Panc1 (cell line): Measurements from ENCODE around the gene FOXG1. TPM values are rescaled to one million over a fixed set of nuclear protein-coding genes. Genes with fewer than 3 reads are reported as not detected.

ENCODE experiments used
- ATAC-seq: fragments of 200-7000 bp; cut with Tn5 transposase; 2 replicates; pipeline ENCODE4 v1.9.1; 2020; ENCODE audit warnings: mild to moderate bottlenecking, moderate library complexity
- BruUV-seq: library from RNA; stranded (reverse); fragments of 400-500 nt; replicated peaks from 2 replicates; lab custom pipeline; 2021; lab: Mats Ljungman, UMichigan
- CTCF ChIA-PET: fragments of 300-600 bp; sonication (Branson Sonifier 250); formaldehyde crosslinking; loops from one replicate; lab custom pipeline; 2022; ENCODE audit warnings: antibody characterized with exemption; lab: Charles Lee
- POLR2A ChIA-PET: fragments of 300-600 bp; sonication (Branson Sonifier 250); formaldehyde crosslinking; loops from one replicate; lab custom pipeline; 2022; ENCODE audit warnings: antibody characterized with exemption; lab: Charles Lee
- DNase-seq: peaks from one replicate; pipeline ENCODE4 v3.0.0-alpha.2; 2010; ENCODE audit warnings: low read depth, low spot score
- H3K27ac ChIP-seq: 2 replicates; pipeline ENCODE4 v1.5.1; 2011; ENCODE audit warnings: mild to moderate bottlenecking, low read length, inconsistent platforms
- H3K27me3 ChIP-seq: fragments of 200-500 bp; sonication (Bioruptor generic); 2 replicates; pipeline ENCODE4 v1.6.0; 2014; ENCODE audit warnings: low read length, inconsistent platforms; ENCODE audit not compliant: control insufficient read depth, insufficient read depth
- H3K36me3 ChIP-seq: fragments of 200-500 bp; sonication (Bioruptor generic); 2 replicates; pipeline ENCODE4 v1.5.1; 2014; ENCODE audit warnings: inconsistent platforms, mild to moderate bottlenecking, low read length, moderate library complexity; ENCODE audit not compliant: control insufficient read depth, insufficient read depth
- H3K4me1 ChIP-seq: 2 replicates; pipeline ENCODE4 v1.5.1; 2011; ENCODE audit warnings: inconsistent platforms, mild to moderate bottlenecking, low read length, moderate library complexity; ENCODE audit not compliant: control insufficient read depth, insufficient read depth
- H3K4me3 ChIP-seq, 2 experiments: 2 replicates each; pipeline ENCODE4 v1.5.1; 2011 to 2012; ENCODE audit warnings: low read depth in 2 of 2, low read length in 2 of 2, mild to moderate bottlenecking in 2 of 2, inconsistent platforms in 1 of 2, moderate library complexity in 1 of 2
- H3K9me3 ChIP-seq: fragments of 200-500 bp; sonication (Bioruptor generic); 2 replicates; pipeline ENCODE4 v1.5.1; 2014; ENCODE audit warnings: low read depth, mild to moderate bottlenecking, inconsistent platforms, low read length, moderate library complexity; ENCODE audit not compliant: control insufficient read depth, insufficient read depth
- CTCF ChIP-seq: fragments of 450-650 bp; IDR thresholded peaks from 2 replicates; pipeline ENCODE4 v1.5.1; 2017; ENCODE audit warnings: mild to moderate bottlenecking
- POLR2AphosphoS5 ChIP-seq: IDR thresholded peaks from 2 replicates; pipeline ENCODE4 v1.6.1; 2012; ENCODE audit warnings: mild to moderate bottlenecking, low read depth, low read length, moderate library complexity
- SIN3A ChIP-seq: IDR thresholded peaks from 2 replicates; pipeline ENCODE4 v1.6.1; 2012; ENCODE audit warnings: low read depth, mild to moderate bottlenecking, low read length, moderate library complexity, borderline replicate concordance; ENCODE audit not compliant: insufficient read depth
- TCF7L2 ChIP-seq: IDR thresholded peaks from 2 replicates; pipeline ENCODE4 v1.6.1; 2011; ENCODE audit warnings: mild to moderate bottlenecking, low read depth, low read length, inconsistent platforms
- in situ Hi-C: cut with HindIII; loops from 2 replicates; pipeline ENCODE4 v1.10.0; 2016; ENCODE audit warnings: low sequenced_read_pairs, low pct_unique_long_range_greater_than_20kb
- intact Hi-C: fragments of 100-400 bp; cut with micrococcal nuclease; formaldehyde crosslinking; loops from one replicate; pipeline ENCODE4 v1.10.0; 2022; ENCODE audit not compliant: unreplicated experiment
- total RNA-seq: library from RNA; stranded (reverse); gene quantifications from one replicate; pipeline ENCODE4 v1.2.1, GENCODE V29; 2021; ENCODE audit not compliant: unreplicated experiment
- TF ChIP-seq, protein P1 (sequence below), 2 experiments: IDR thresholded peaks; 2 replicates each; pipeline ENCODE4 v1.6.1; 2011 to 2012; ENCODE audit warnings: low read depth in 2 of 2, control low read depth in 1 of 2, low read length in 1 of 2, mild to moderate bottlenecking in 1 of 2, moderate library complexity in 1 of 2; ENCODE audit not compliant: insufficient read depth in 1 of 2

Gene FOXG1
- total RNA-seq, 1 experiment from 2014 or later, result not detected

GRCh38 chr14:28778138-28779117 is 11.8 kb downstream of the FOXG1 start:
- in situ Hi-C loops, result no loop called here
- DNase-seq, result no peak
- Histone ChIP-seq H3K27ac (no peak overlapping the region), H3K4me3 (no peak overlapping the region), H3K27me3 (peaks cover 2% of the 10 kb centered on the region; the same call in 1 of the 2 replicates), H3K9me3 (no peaks in the 10 kb centered on the region), H3K36me3 (no peaks in the 10 kb centered on the region), H3K4me1 (no peaks in the 10 kb centered on the region)
- POLR2A ChIA-PET, result no interaction called here
- TF ChIP-seq POLR2AphosphoS5, result no peak
- no peak for TF ChIP-seq SIN3A
- no peak for TF ChIP-seq TCF7L2
- no peak for TF ChIP-seq CTCF
- TF ChIP-seq, protein P1, sequence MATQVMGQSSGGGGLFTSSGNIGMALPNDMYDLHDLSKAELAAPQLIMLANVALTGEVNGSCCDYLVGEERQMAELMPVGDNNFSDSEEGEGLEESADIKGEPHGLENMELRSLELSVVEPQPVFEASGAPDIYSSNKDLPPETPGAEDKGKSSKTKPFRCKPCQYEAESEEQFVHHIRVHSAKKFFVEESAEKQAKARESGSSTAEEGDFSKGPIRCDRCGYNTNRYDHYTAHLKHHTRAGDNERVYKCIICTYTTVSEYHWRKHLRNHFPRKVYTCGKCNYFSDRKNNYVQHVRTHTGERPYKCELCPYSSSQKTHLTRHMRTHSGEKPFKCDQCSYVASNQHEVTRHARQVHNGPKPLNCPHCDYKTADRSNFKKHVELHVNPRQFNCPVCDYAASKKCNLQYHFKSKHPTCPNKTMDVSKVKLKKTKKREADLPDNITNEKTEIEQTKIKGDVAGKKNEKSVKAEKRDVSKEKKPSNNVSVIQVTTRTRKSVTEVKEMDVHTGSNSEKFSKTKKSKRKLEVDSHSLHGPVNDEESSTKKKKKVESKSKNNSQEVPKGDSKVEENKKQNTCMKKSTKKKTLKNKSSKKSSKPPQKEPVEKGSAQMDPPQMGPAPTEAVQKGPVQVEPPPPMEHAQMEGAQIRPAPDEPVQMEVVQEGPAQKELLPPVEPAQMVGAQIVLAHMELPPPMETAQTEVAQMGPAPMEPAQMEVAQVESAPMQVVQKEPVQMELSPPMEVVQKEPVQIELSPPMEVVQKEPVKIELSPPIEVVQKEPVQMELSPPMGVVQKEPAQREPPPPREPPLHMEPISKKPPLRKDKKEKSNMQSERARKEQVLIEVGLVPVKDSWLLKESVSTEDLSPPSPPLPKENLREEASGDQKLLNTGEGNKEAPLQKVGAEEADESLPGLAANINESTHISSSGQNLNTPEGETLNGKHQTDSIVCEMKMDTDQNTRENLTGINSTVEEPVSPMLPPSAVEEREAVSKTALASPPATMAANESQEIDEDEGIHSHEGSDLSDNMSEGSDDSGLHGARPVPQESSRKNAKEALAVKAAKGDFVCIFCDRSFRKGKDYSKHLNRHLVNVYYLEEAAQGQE (IDR thresholded peaks at IDR 0.05; ENCODE audit: insufficient read depth in 1 of 2, low read depth in 2 of 2, low read length in 1 of 2), result no peak
- no peak for ATAC-seq
- CTCF ChIA-PET, result interaction anchor here (0.7 kb wide), 1 partner anchor 1021 kb away, joined by 3 read pairs; no protein-coding TSS in a partner anchor
- no TSS peak for BruUV-seq
- intact Hi-C loops, result no loop called here

- no peak overlapping the region for H3K4me3 ChIP-seq
- DNase-seq (no peak), ATAC-seq (no peak)
- intact Hi-C loops (no loop called here), in situ Hi-C loops (no loop called here)
- no TSS peak for BruUV-seq
- TF ChIP-seq POLR2AphosphoS5, result no peak
- TF ChIP-seq, protein P1 (IDR thresholded peaks at IDR 0.05; ENCODE audit: insufficient read depth in 1 of 2, low read depth in 2 of 2, low read length in 1 of 2), result no peak
- no peak for TF ChIP-seq TCF7L2
- TF ChIP-seq CTCF, result no peak
- no peak for TF ChIP-seq SIN3A
- no peaks in the 10 kb centered on the region for H3K9me3 ChIP-seq
- CTCF ChIA-PET, result no interaction called here
- no peaks in the 10 kb centered on the region for H3K36me3 ChIP-seq
- POLR2A ChIA-PET, result no interaction called here
- peaks cover 2% of the 10 kb centered on the region; the same call in 1 of the 2 replicates for H3K27me3 ChIP-seq
- no peak overlapping the region for H3K27ac ChIP-seq
- H3K4me1 ChIP-seq, result no peaks in the 10 kb centered on the region
Measured at GRCh38 chr14:28779456-28779855, 12.9 kb downstream of the FOXG1 start.
